Limb (tissue), 2 donors: ENCODE data around the gene KIFC3.
"Not testable (repeated sequence)": the region's sequence is repeated elsewhere in the genome, so short reads cannot be mapped to it uniquely, and the experiment has no call there.

Source experiments
- DNase-seq, 2 donors: peaks; one replicate each; pipeline ENCODE4 v3.0.0-alpha.2; 2016; ENCODE audit errors: extremely low spot score in 2 of 2

The KIFC3 gene

DNA sequence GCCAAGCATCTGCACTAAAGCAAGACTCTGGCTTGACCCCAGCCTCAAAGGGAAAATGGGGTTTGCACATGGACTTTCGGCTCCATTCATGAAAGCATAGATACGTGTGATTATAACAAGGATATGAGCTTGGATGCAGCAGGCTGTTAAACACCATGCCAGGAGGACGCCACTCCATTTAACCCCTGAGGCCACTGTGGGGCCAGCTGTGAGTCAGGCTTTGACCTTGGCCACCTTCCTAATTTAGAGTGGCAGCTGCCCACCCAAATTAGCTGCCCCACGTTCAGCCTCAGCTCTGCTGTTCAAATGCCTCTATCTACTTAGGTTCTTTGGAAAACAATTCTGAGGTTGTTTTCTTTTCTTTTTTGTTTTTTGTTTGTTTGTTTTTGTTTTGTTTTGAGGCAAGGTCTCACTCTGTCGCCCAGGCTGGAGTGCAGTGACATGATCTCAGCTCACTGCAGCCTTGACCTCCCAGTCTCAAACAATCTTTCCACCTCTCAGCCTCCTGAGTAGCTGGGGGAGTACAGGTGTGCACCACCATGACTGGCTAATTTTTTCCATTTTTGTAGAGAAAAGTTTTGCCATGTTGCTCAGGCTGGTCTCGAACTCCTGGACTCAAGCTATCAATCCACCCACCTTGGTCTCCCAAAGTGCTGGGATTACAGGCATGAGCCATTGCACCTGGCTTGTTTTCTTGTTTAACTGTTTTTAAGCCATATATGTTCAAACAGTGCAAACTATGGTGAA is 23.2 kb upstream of the KIFC3 start:
- no peak for DNase-seq

DNA sequence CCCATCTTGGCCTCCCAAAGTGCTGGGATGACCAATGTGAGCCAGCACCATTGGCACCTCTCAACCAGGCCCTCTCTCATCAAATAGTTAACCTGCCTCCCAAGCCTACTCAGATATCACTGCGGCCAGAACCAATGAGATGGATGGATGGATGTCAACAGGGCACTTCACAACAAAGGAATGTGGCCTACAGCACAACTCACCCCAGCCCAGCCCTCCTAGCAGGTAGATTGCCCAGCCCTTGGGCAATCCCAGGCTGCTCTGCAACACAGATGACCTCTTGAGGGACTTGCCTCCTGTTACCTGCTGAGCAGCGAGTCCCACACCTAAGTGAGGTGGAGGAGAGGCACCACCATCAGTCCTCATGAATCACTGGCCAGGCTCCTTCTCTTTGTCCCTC is 22.6 kb upstream of the KIFC3 start:
- DNase-seq: no peak

DNA sequence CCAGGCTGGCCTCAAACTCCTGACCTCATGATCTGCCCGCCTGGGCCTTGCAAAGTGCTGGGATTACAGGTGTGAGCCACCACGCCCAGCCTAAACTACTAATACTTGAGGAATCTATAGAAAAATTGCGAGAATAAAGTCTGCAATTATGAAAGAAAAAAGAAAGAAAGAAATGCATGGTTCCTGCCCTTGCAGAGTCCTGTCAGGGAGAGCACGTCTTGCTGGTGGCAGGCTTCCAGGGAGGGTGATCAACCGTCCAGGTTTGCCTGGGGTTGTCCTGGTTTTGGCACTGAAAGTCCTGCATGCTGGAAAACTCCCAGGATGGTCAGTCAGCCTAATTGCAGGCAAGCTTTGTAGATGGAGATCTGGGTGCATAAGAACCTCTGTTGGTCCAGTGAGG is 21.5 kb upstream of the KIFC3 start:
- no peak for DNase-seq

DNA sequence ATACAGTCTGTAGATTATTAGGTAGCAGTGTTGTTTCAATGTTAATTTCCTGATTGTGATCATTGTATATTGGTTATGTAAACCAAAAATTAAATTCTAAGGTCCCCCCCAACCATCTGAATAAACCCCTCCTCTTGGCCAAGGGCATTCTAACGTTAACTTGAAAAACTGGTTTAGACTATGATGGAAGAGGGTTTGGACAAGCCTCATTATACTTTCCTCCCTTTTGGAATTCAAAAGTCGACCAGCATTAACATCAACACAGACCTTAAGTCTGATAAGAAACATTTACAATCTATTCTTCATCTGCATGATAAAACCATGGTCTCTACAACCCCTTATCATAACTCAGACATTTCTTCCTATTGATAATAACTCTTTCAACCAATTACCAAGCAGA is 20.6 kb upstream of the KIFC3 start:
- no peak for DNase-seq

DNA sequence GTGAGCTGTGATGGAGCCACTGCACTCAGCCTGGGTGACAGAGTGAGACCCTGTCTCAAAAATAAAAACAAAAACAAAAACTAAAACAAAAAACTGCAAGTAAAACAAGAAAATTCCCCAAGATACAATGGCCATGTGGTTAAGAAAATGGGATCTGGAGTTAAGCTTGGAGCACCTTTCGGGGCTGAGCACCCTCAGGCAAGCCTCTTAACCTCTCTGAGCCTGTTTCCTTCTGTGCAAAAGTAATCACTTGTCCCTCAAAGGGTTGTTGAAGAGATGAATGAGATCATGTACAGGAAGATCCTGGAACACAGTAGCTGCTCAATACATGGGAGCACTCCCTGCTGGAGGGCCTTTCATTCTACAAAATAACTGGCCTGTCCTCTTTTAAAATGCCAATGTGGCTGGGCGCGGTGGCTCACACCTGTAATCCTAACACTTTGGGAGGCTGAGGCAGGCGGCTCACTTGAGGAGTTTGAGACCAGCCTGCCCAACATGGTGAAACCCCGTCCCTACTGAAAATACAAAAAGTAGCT is 19.8 kb upstream of the KIFC3 start:
- no peak for DNase-seq

DNA sequence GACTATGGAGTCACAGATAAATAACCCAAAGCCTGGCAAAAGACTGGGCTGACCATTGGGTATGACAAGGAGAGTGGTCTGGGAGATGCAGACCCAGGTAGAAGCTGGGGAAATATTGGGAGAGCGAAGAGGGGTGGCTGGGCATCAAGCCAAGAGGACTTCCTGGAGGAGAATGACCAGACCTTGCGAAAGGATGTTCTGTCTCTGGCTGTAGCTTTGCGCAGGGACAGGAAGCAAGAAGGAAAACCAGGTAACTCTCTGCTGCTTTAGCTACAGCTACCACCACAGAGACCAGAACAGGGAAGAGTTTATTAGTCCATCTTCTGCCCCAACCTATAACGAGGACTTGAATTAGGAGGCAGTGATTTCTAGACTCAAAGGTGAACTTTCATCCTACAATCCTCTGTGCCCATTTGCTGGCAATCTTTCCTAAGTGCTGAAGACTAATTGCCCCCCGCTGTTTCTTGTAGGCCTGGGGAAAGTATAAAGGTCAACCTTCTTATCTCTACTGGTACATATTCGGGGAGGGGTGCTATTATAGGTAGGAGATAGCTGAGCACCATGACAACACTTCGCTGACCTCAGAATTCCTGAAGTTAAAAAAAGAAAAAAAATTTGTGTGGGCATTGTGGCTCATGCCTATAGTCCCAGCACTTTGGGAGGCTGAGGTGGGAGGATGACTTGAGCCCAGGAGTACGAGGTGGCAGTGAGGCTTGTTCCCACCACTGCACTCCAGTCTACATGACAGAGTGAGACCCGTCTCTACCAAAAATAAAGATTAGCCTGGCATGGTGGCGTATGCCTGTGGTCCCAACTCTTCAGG is 19.1 kb upstream of the KIFC3 start:
- DNase-seq: no peak

DNA sequence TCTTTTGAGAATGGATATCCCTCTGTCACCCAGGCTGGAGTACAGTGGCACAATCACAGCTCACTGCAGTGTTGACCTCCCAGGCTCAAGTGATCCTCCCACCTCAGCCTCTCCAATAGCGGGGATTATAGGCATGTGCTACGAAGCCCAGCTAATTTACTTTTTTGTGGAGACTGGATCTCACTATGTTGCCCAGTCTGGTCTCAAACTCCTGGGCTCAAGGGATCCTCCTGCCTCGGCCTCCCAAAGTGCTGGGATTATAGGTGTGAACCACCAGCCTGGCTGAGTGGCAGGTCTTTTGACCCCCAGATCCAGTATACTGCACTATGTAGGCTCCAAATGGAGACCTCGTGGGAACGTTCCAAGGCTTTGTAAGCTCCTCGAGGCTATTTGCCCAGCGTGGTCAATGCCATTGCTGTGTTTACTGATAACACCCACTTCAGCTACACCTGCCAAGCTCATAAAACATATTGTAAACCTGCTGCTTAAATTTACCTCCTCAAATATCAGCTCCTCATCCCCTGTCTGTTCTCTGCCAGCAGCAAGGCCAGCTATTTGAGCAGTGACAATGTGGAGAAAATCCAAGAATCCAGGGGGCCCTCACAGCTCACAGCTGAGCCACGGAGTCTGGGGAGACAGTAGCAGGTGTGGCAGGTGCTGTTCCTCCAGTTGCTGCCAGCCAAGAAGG is 16.2 kb upstream of the KIFC3 start:
- DNase-seq: no peak

DNA sequence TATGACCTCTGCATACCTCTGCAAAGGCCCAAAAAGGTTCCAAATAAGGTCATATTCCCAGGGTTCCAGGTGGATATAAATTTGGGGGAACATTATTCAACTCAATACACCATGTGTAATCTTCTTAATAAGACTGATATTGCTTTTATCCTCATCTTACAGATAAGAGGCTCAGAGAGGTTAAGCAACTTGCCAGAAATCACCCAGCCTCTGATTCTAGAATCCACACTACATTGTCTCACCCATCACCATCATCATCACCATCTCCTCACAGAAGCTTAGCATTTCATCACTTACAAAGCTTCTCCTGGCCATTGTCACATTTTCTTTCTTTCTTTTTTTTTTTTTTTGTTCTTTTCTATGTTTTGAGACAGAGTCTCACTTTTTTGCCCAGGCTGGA is 15.4 kb upstream of the KIFC3 start:
- DNase-seq: no peak

DNA sequence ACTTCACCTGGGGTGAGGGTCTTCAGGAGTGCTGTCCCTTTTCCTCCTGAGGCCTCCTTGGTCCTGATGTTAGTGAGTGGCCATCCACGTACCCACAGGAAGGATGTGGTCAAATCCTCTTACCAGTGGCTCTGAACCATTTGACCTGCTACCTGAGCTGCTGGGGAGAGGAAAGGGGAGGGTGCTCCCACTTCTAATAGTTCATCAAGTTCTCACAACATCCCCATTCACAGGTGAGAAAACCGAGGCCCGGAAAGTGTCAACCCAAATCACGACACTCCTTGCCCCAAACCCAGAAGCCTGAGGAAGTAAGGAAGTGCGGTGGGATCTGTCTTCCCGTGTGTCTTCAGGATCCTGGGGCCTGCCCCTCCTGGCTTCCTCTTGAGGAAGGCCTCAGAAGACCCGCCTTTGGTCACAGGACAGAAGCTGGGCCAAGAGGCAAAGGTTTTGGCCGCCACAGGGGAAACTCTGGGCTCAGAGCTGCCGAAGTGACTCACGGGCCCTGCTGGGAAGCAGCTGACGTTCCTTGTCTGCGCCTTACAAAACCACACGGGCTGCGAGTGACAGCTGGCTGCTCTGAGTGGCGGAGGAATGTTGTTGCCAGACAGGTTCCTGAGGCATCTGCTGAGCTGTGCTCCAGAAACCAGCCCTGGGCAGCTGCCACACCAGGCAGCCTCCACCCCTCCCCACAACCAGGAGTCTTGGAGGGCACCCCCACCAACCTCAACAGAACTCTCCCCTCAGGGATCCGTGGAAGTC is 13.9 kb upstream of the KIFC3 start:
- peak; percentile 76 to 79 for DNase-seq

DNA sequence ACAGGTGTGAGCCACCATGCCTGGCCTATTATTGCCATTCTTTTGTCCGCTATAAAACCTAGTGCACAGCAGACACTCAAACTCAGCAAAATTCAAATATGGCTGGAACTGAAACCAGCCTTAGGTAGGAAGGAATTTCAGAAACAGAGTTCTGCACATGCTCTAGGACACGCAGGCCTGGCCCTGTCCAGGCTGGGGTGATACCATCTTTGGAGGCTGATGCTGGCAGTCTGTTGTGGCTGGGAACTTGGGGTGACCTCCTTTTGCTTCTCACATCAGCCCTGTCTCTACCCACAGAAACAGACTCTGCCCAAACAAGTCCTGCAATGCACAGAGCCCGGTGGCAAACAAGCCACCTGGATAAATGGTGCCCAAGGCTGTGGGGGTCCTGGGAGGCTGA is 12.6 kb upstream of the KIFC3 start:
- no peak for DNase-seq

DNA sequence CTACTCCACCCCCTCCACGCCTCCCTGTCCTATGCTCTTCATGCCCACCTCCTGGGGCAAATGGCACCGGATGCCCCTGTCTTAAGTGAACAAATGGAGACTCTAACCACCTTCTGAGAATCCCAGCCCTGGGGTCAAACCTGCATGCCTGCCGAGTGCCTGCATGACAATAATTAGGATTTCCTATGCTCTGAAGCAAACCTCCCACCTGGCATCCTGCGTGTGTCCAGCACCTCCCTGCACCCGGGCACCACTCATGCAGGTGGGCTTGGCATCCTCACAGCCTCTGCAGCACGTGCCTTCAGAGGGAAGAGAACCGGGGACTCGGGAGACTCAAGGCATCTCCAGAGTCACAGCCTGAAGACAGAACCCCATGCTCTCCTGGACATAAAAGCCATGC is 11.2 kb upstream of the KIFC3 start:
- no peak for DNase-seq

DNA sequence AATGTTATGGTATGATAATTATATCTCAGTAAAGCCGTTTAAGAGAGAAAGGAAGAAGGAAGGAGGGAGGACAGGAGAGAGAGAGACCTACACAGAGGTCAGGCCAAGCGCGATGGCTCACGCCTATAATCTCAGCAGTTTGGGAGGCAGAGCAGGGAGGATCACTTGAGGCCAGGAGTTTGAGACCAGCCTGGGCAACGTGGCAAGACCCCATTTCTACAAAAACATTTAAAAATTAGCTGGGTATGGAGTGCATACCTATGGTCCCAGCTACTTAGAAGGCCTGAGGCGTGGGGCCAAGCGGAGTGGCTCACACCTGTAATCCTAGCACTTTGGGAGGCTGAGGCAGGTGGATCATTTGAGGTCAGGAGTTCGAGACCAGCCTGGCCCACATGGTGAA is 9.0 kb upstream of the KIFC3 start:
- not testable (repeated sequence) for DNase-seq

DNA sequence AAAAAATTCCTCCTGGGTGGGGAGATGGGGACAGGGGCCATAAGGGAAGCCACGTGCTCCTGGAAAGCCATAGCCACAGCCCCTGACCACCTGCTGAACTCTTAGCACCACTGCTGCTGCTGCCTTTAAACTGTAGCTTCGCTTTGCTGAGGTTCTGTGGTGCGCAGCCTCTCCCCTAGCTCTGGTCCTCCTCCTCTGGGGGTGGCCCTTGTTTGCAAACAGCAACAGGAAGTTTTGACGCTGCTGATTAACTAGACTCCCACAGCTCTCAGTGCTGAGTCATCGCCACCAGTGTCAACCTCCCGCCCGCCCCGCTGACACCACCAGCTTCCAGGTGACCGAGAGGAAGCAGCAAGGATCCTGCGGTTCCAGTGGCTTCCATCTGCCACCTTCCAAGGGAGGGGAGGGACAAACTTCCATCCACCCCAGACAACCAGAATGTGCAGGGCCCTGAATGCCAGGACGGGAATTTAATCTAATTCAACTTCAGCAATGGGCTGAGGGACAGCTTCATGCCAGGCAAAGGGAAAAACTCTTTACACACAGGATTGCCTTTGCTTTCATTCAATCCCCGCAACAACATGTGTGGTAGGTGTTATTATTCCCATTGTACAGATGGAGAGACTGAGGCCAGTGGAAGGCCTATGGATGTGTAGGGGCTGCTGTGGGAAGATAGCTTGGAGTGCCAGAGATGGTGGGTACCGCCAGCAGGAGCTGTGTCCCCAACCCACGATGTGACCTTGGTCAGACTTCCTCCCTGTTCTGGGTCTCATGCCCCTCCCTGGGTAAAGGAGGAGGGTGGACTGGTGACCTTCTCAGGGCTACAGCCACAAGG is 8.1 kb upstream of the KIFC3 start:
- no peak for DNase-seq

DNA sequence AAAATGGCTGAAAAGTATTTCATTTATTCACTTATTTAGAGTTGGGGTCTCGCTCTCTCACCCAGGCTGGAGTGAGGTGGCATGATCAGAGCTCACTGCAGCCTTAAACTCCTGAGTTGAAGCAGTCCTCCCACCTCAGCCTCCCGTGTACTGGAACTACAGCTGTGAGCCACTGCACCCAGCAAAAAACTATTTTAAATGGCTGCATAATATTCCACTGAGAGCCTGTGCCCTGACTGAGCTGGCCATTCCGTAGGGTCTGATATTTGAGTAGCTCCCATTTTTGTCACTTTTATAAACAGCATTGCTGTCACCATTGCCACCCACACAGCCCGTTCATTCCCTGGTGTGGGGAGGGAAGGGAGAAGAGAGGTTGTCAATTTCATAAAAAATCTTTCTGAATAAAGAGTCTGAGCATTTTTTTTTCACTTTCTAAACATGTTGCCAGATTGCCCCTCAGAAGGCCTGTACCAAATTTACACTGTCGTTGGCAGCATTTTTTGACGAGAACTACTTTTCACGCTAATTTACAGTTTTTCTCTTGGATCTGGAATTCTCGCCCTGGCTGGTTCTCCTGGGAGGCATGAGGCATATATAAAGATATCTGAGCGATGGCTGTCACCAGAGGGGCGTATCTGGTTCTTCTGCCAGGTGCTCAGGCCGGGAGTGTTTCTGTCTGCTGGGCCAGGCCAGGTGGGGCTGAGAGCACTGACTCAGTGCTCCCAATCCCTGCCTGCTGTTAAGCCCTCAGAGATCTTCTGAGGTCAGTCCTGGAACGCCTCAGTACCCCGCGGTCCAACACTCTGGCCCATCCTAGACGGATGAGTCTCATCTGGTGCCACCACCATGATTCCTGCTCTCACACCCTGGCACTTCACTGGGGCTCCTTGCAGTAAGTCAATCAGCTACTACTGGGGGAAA is 7.2 kb upstream of the KIFC3 start:
- no peak for DNase-seq

DNA sequence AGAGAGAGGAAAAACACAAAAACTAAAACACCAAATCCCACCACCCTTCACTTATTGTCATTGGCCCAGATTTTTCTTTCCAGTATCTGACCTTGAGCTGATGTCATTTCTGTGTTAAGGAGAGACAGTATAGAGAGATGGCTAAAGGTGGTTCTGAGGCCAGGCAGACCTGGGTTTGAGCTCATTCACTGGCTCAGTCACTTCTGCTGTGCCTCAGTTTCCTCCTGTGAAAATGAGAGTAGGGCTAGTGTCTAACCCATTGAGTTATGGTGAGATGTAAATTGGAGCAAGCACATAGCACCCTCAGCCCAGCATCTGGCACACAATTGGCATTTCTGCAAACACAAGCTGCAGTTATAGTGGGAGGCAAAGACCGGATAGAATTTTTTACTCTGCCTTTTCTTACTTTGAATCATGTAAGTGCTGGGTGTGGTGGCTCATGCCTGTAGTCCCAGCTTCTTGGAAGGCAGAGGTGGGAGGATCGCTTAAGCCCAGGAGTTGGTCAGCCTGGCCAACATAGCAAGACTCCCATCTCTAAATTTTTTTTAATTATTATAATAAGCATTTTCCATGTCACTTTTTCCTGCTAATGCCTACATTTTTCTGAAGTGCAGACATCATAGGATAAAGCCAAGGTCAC is 6.4 kb upstream of the KIFC3 start:
- DNase-seq: no peak

DNA sequence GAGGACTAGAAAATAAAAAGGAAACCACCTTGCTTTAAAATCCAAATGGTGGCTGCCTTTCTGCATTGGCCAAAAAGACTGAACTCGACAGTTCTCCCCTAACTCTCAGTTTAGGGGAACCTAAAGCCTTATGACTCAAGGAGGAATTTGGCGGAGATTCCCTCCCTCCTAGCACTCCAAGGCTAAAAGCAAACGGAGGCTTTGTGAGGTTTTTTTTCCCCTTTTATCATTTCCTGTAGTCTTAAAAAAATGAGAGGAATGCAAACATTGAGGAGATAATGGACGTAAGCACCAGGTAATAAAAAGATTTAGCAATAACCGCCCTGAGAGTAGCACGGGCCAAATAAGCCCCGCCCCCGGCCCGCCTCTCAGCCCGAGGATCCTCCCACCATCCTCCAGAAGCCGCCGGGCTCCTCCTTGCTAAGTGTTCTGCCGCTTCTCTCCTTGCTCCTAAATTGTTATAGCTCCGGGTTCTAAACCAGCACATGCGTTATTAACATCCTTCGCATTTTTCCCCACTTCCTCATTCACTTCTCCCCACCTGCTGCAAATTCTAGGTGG is 5.8 kb upstream of the KIFC3 start:
- peak; percentile 54 to 75 for DNase-seq

DNA sequence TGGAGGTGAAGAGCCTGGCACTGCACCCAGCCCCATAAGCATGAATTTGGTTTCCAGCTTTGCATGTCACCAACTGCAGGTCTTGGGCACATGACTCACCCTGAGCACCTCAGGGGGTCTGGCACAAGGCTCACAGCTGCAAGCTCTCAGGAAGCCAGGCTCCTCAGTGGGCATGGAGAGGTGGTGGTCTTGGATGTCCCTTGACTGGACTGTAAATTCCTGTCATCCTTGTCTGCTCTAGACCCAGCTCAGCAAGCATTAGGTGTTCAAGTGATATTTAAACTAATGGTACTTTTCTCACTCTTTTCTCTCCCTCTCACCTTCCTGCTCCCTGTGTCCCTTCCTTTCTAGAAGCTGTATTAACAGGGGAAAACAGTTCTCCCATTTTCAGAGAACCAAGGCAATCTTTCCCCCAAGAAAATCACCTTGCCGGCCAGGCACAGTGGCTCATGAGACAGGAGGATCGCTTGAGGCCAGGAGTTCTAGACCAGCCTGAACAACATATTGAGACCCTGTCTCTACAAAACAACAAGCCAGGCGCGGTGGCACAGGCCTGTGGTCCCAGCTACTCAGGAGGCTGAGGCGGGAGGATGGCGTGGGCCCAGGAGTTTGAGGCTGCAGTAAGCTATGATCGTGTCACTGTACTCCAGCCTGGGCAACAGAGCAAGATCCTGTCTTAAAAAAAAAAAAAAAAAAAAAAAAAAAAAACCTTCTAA is 5.1 kb upstream of the KIFC3 start:
- no peak for DNase-seq

DNA sequence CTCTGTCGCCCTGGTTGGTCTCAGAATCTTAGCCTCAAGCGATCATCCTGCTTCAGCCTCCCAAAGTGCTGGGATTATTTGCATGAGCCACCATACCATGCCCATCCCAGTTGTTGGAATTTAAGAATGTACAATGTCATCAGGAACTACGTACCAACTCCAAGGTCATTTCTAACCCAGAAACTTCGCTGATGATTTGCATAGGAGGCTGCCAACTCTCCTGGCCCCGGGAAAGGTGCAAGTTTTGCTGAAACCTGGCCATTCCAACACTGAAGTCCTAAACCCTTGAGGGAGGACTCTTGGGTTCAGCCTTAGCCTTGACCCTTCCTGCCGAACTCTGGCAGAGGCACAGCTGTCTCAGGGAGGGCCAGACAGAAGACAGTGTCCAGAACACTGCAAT is 2.9 kb upstream of the KIFC3 start:
- no peak for DNase-seq
